ENCODE results near the gene SLC13A2. TPM values are rescaled to one million over a fixed set of nuclear protein-coding genes. Genes with fewer than 3 reads are reported as not detected.

Gene SLC13A2
- total and polyA plus RNA-seq, 9 of the 15 experiments (the other 6 are each of a cell fraction or from before 2014, with no cell fraction given), result 0.13 TPM; not detected in 8

DNA sequence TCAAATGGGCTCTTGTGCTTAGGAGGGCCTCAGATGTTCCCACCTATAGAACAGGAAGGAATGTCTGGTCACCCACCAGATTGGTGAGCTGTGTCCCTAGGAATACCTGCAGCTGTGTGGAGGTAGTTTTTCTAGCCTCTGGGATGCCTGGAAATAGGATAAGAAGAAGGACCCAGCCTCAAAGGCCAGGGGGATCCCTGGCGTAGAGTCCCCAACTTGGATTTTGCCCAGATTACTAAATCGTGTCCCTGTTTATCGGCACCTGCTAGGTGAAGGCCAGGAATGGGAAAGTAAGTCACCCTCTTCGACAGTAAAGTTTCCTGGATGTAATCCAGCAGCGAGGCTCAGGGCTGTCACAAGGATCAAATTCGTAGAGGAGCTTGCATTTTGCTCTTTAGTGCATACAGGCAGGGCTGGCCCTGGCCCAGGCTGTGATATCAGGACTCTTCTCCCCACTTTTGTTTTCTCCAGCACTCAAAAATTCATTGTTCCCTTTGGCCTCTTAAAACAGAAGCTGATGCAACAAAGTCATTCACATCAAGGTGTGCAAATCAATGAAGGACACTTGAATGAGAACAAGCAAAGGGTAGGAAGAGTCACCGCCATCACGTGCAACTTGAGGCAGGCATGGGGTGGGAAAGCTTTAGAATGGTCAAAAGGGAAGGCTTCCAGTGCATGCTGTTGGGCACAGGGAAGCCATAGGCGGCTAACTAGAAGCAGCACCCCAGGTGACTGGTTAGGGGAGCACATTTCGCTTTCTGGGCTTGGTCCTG lies 7.5 kb downstream of the SLC13A2 start:
- ChIA-PET CTCF (ENCODE audit: low intra/inter-chr PET ratio) (no interaction called here), POLR2A (interaction anchor here (0.7 kb wide), 1 partner anchor 66 kb away, joined by 4 read pairs; no protein-coding TSS in a partner anchor)
- Histone ChIP-seq H3K36me3 (ENCODE audit: control insufficient read depth, insufficient read depth, low read length) (no peaks in the 10 kb centered on the region), H3K9me3 (replicated peaks; ENCODE audit: control insufficient read depth, insufficient read depth, low read depth, low read length) (no peaks in the 10 kb centered on the region), H3K4me1 (replicated peaks in 1 of 2; ENCODE audit: control insufficient read depth in 2 of 2, insufficient read depth in 2 of 2, low read length in 2 of 2) (peaks cover 0 to under 1% of the 10 kb centered on the region in 2 experiments; a peak in 2 of 5 replicates), H3K27ac (ENCODE audit: extremely low read depth, low read depth, low read length) (no peak overlapping the region), H3K79me2 (ENCODE audit: control insufficient read depth, insufficient read depth, low read length) (no peaks in the 10 kb centered on the region), H4K20me1 (replicated peaks; ENCODE audit: control insufficient read depth, insufficient read depth, low read length) (peaks cover 4% of the 10 kb centered on the region; the same call in 1 of the 2 replicates), H3K27me3 (ENCODE audit: control insufficient read depth in 2 of 2, insufficient read depth in 2 of 2, low read length in 2 of 2) (peaks cover 7 to 53% of the 10 kb centered on the region in 2 experiments; a peak in 4 of 5 replicates), H3K4me2 (ENCODE audit: insufficient read depth, low read length) (no peak overlapping the region), H2AFZ (ENCODE audit: low read depth, low read length) (no peak overlapping the region), H3K9me1 (ENCODE audit: control insufficient read depth, insufficient read depth, low read length) (no peaks in the 10 kb centered on the region), H3K9ac (ENCODE audit: insufficient read depth in 1 of 2, low read depth in 2 of 2, low read length in 2 of 2) (no peak overlapping the region), H3K4me3 (no peak overlapping the region)
- no TSS peak for BruUV-seq (replicated peaks)
- in situ Hi-C loops (cut with MboI) (no loop called here), intact Hi-C loops (cut with micrococcal nuclease) (no loop called here)
- TF ChIP-seq, protein P1, sequence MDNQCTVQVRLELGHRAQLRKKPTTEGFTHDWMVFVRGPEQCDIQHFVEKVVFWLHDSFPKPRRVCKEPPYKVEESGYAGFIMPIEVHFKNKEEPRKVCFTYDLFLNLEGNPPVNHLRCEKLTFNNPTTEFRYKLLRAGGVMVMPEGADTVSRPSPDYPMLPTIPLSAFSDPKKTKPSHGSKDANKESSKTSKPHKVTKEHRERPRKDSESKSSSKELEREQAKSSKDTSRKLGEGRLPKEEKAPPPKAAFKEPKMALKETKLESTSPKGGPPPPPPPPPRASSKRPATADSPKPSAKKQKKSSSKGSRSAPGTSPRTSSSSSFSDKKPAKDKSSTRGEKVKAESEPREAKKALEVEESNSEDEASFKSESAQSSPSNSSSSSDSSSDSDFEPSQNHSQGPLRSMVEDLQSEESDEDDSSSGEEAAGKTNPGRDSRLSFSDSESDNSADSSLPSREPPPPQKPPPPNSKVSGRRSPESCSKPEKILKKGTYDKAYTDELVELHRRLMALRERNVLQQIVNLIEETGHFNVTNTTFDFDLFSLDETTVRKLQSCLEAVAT (IDR thresholded peaks at IDR 0.05), result no peak
- TF ChIP-seq, protein P2, sequence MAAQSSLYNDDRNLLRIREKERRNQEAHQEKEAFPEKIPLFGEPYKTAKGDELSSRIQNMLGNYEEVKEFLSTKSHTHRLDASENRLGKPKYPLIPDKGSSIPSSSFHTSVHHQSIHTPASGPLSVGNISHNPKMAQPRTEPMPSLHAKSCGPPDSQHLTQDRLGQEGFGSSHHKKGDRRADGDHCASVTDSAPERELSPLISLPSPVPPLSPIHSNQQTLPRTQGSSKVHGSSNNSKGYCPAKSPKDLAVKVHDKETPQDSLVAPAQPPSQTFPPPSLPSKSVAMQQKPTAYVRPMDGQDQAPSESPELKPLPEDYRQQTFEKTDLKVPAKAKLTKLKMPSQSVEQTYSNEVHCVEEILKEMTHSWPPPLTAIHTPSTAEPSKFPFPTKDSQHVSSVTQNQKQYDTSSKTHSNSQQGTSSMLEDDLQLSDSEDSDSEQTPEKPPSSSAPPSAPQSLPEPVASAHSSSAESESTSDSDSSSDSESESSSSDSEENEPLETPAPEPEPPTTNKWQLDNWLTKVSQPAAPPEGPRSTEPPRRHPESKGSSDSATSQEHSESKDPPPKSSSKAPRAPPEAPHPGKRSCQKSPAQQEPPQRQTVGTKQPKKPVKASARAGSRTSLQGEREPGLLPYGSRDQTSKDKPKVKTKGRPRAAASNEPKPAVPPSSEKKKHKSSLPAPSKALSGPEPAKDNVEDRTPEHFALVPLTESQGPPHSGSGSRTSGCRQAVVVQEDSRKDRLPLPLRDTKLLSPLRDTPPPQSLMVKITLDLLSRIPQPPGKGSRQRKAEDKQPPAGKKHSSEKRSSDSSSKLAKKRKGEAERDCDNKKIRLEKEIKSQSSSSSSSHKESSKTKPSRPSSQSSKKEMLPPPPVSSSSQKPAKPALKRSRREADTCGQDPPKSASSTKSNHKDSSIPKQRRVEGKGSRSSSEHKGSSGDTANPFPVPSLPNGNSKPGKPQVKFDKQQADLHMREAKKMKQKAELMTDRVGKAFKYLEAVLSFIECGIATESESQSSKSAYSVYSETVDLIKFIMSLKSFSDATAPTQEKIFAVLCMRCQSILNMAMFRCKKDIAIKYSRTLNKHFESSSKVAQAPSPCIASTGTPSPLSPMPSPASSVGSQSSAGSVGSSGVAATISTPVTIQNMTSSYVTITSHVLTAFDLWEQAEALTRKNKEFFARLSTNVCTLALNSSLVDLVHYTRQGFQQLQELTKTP (IDR thresholded peaks at IDR 0.05; ENCODE audit: low read depth in 1 of 2, partially characterized antibody in 2 of 2), result no peak
- no peak for TF ChIP-seq ZNF764 (CRISPR knock-in tag; IDR thresholded peaks at IDR 0.05; ENCODE audit: low read depth)
- TF ChIP-seq MTA3 (IDR thresholded peaks at IDR 0.05; ENCODE audit: borderline replicate concordance), result no peak
- TF ChIP-seq HDAC2 (IDR thresholded peaks at IDR 0.05), result no peak
- TF ChIP-seq SMAD4 (CRISPR knock-in tag; conservative IDR thresholded peaks at IDR 0.05), result no peak
- TF ChIP-seq, protein P3, sequence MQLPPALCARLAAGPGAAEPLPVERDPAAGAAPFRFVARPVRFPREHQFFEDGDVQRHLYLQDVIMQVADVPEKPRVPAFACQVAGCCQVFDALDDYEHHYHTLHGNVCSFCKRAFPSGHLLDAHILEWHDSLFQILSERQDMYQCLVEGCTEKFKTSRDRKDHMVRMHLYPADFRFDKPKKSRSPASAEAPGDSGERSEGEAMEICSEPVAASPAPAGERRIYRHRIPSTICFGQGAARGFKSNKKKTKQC (CRISPR knock-in tag; IDR thresholded peaks at IDR 0.05), result no peak
- FAIRE-seq (no peak), ATAC-seq (no peak), DNase-seq (ENCODE audit: extremely low read depth in 1 of 4, low spot score in 3 of 4) (no peak)
- under 1% methylated on average over 10 of the region's 10 CpGs for WGBS (ENCODE audit: insufficient coverage, low coverage, missing lambda C conversion rate)
